OCI-LY3 (cell line): ENCODE results near the gene SERPINB3.
"Not testable (repeated sequence)": the region's sequence is repeated elsewhere in the genome, so short reads cannot be mapped to it uniquely, and the experiment has no call there.

Source experiments
- H2AFZ ChIP-seq: fragments of 200-600, 300-600 bp; shearing (Covaris generic); 2 replicates; pipeline ENCODE4 v1.6.0; 2014; ENCODE audit warnings: antibody characterized with exemption, low read depth, low read length
- H3K27ac ChIP-seq: fragments of 200-600, 300-600 bp; sonication (generic); 2 replicates; pipeline ENCODE4 v1.5.1; 2014; ENCODE audit warnings: mild to moderate bottlenecking, low read length, moderate library complexity, mixed read lengths
- H3K27me3 ChIP-seq: fragments of 200-600, 300-600 bp; sonication (generic); 2 replicates; pipeline ENCODE4 v1.6.1; 2014; ENCODE audit warnings: low read depth, low read length, mixed read lengths
- H3K36me3 ChIP-seq: fragments of 200-600, 300-600 bp; sonication (generic); replicated peaks from 2 replicates; pipeline ENCODE3; 2014; ENCODE audit warnings: low read depth, low read length, mixed read lengths
- H3K4me1 ChIP-seq: fragments of 300-600, 200-600 bp; sonication (generic); 2 replicates; pipeline ENCODE4 v1.6.1; 2014; ENCODE audit warnings: low read length, mixed read lengths
- H3K4me2 ChIP-seq: fragments of 200-600, 300-600 bp; sonication (generic); 2 replicates; pipeline ENCODE4 v1.6.1; 2014; ENCODE audit warnings: low read length, mixed read lengths
- H3K4me3 ChIP-seq: fragments of 300-600, 200-600 bp; sonication (generic); 2 replicates; pipeline ENCODE4 v1.5.1; 2014; ENCODE audit warnings: antibody characterized with exemption, mild to moderate bottlenecking, low read length, moderate library complexity
- H3K79me2 ChIP-seq: fragments of 300-600, 200-600 bp; shearing (Covaris generic); 2 replicates; pipeline ENCODE4 v1.6.1; 2014; ENCODE audit warnings: mild to moderate bottlenecking, low read length, mixed read lengths
- H3K9ac ChIP-seq: fragments of 300-600, 200-600 bp; shearing (Covaris generic); 2 replicates; pipeline ENCODE4 v1.6.0; 2014; ENCODE audit warnings: mild to moderate bottlenecking, low read length, moderate library complexity
- H3K9me3 ChIP-seq: fragments of 200-600, 300-600 bp; shearing (Covaris generic); 2 replicates; pipeline ENCODE4 v1.6.1; 2014; ENCODE audit warnings: low read length, mixed read lengths; ENCODE audit not compliant: insufficient read depth
- H4K20me1 ChIP-seq: fragments of 200-600, 300-600 bp; sonication (generic); 2 replicates; pipeline ENCODE4 v1.6.1; 2016; ENCODE audit warnings: low read length, mixed read lengths; ENCODE audit not compliant: insufficient read depth
- CTCF ChIP-seq: fragments of 200-600, 300-600 bp; sonication (generic); IDR thresholded peaks from 2 replicates; pipeline ENCODE4 v1.5.1; 2014; ENCODE audit warnings: antibody characterized with exemption, low read length, low read depth
- EZH2phosphoT487 ChIP-seq: fragments of 200-600 bp; shearing (Covaris generic); IDR thresholded peaks from 2 replicates; pipeline ENCODE4 v1.6.1; 2018; ENCODE audit warnings: antibody characterized with exemption, mixed run types, low read depth

Gene SERPINB3

GRCh38 chr18:63676526-63677323 lies 15.0 kb upstream of the SERPINB3 start:
- Histone ChIP-seq H3K4me1 (no peaks in the 10 kb centered on the region), H3K79me2 (no peaks in the 10 kb centered on the region), H3K36me3 (no peaks in the 10 kb centered on the region), H3K27ac (no peak overlapping the region), H2AFZ (peak overlapping the region; percentile 18), H3K9me3 (no peaks in the 10 kb centered on the region), H3K4me2 (peak overlapping the region; percentile 44), H3K9ac (no peak overlapping the region), H4K20me1 (no peaks in the 10 kb centered on the region), H3K4me3 (0 out of 2 replicates have a peak overlapping the region, but pooled peaks have one; percentile 12), H3K27me3 (no peaks in the 10 kb centered on the region)
- TF ChIP-seq EZH2phosphoT487 (no peak), CTCF (peak; percentile 99)

- Histone ChIP-seq H3K4me3 (no peak overlapping the region), H3K27ac (no peak overlapping the region), H3K9ac (no peak overlapping the region), H3K27me3 (no peaks in the 10 kb centered on the region), H3K4me1 (no peaks in the 10 kb centered on the region), H3K9me3 (no peaks in the 10 kb centered on the region), H3K79me2 (no peaks in the 10 kb centered on the region), H4K20me1 (no peaks in the 10 kb centered on the region), H3K36me3 (no peaks in the 10 kb centered on the region), H3K4me2 (no peak overlapping the region), H2AFZ (no peak overlapping the region)
- TF ChIP-seq CTCF (no peak), EZH2phosphoT487 (no peak)
These were observed 2.9 kb upstream of the SERPINB3 start for GRCh38 chr18:63664571-63664970.

GRCh38 chr18:63658920-63659319 lies 2.8 kb downstream of the SERPINB3 start:
- not testable (repeated sequence) for H3K9ac ChIP-seq, H2AFZ ChIP-seq, H3K27ac ChIP-seq, H4K20me1 ChIP-seq, H3K4me3 ChIP-seq, H3K9me3 ChIP-seq, H3K4me2 ChIP-seq, H3K36me3 ChIP-seq, H3K4me1 ChIP-seq, H3K27me3 ChIP-seq, H3K79me2 ChIP-seq

- H3K27me3 ChIP-seq, H3K27ac ChIP-seq, H3K9me3 ChIP-seq, H3K4me3 ChIP-seq, H3K79me2 ChIP-seq, H3K4me2 ChIP-seq, H3K36me3 ChIP-seq, H3K9ac ChIP-seq, H3K4me1 ChIP-seq, H4K20me1 ChIP-seq, H2AFZ ChIP-seq: not testable (repeated sequence)
These were observed 11.4 kb downstream of the SERPINB3 start for GRCh38 chr18:63650271-63650670.

- Histone ChIP-seq H3K36me3 (no peaks in the 10 kb centered on the region), H3K79me2 (no peaks in the 10 kb centered on the region), H3K27ac (no peak overlapping the region), H2AFZ (no peak overlapping the region), H3K9me3 (no peaks in the 10 kb centered on the region), H4K20me1 (no peaks in the 10 kb centered on the region), H3K4me3 (no peak overlapping the region), H3K9ac (no peak overlapping the region), H3K4me2 (no peak overlapping the region), H3K27me3 (no peaks in the 10 kb centered on the region), H3K4me1 (no peaks in the 10 kb centered on the region)
- TF ChIP-seq CTCF, result no peak
- TF ChIP-seq EZH2phosphoT487, result no peak
These were observed 13.5 kb downstream of the SERPINB3 start for GRCh38 chr18:63648241-63648640.
